ENCODE data around the gene SMCR8. TPM values are rescaled to one million over a fixed set of nuclear protein-coding genes. Genes with fewer than 3 reads are reported as not detected.

Gene SMCR8
- total and polyA plus RNA-seq, 2 of the 13 experiments (the other 11 are each of a cell fraction or from before 2014, with no cell fraction given), result 7.6 to 11.8 TPM

DNA sequence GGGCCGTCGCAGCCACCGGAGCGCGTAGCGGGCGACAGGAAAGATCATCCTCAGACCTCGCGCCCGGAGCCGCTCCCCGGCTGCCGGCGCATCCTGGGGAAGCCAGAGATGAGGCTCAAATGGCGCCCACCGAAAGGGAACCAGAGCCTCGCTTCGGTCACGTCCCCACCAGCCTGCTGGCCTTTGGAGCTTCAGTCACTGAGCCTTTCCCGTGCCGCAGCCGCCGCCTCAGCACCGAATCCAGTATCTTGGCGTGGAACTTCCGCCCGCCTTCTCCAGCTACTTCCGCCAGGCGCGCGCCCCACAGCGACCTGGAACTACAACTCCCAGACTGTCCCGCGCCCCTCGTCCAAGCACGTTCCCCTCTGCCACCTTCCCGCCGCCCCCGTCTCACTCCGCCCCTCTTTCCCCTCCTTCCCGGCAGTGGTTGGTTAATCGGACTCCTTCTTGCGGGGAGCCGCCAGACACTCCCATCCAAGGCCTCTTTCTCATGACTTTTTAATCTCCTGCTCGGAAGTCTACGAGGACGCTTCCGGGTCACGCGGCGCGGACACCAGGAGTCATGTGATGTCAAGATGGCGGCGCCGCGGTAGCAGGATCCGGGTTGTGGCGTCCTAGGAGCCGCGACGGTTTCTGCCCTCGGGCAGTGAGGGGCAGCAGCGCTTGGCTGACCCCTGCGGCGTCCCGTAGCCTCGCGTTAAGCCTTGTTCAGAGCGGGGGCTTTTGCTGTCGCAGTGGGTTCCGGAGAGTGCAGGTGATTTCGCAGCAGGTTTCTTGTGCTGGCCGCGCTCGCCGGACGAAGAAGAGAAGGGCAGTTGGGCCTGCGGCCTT, at the start of gene SMCR8, which contains the start of gene TOP3A (continued):
- TF ChIP-seq ZNF33A (CRISPR knock-in tag; IDR thresholded peaks at IDR 0.05; ENCODE audit: borderline replicate concordance) (no peak), CBX2 (IDR thresholded peaks at IDR 0.05; ENCODE audit: low read depth, low read length) (no peak), CBX2 (CRISPR knock-in tag; IDR thresholded peaks at IDR 0.05; ENCODE audit: low read depth) (no peak), ZNF556 (CRISPR knock-in tag; IDR thresholded peaks at IDR 0.05; ENCODE audit: borderline replicate concordance) (peak; percentile 66; the same call in 1 of the 2 replicates), GATAD2A (CRISPR knock-in tag; IDR thresholded peaks at IDR 0.05) (peak; percentile 10; the same call in 1 of the 2 replicates), KAT7 (CRISPR knock-in tag; IDR thresholded peaks at IDR 0.05; ENCODE audit: borderline replicate concordance) (no peak; the same call in 1 of the 2 replicates), KAT8 (CRISPR knock-in tag; IDR thresholded peaks at IDR 0.05) (peak; percentile 98), MBD4 (IDR thresholded peaks at IDR 0.05; ENCODE audit: borderline replicate concordance, low read length) (no peak), ARNTL (CRISPR knock-in tag; IDR thresholded peaks at IDR 0.05) (no peak; the same call in 1 of the 2 replicates), ZNF589 (CRISPR knock-in tag; conservative IDR thresholded peaks at IDR 0.05) (no peak), HNRNPLL (IDR thresholded peaks at IDR 0.05; ENCODE audit: low read depth, low read length, poor library complexity, severe bottlenecking) (peak; percentile 64), ZNF207 (IDR thresholded peaks at IDR 0.05; ENCODE audit: borderline replicate concordance) (no peak), ZNF20 (CRISPR knock-in tag; IDR thresholded peaks at IDR 0.05) (no peak), TBX2 (CRISPR knock-in tag; IDR thresholded peaks at IDR 0.05; ENCODE audit: borderline replicate concordance) (peak; percentile 76; the same call in 1 of the 2 replicates), SIN3B (IDR thresholded peaks at IDR 0.05; ENCODE audit: low read length) (peak; percentile 93), ZNF331 (CRISPR knock-in tag; IDR thresholded peaks at IDR 0.05) (no peak), ZNF460 (CRISPR knock-in tag; IDR thresholded peaks at IDR 0.05; ENCODE audit: borderline replicate concordance) (no peak)
- TF ChIP-seq, protein P1, sequence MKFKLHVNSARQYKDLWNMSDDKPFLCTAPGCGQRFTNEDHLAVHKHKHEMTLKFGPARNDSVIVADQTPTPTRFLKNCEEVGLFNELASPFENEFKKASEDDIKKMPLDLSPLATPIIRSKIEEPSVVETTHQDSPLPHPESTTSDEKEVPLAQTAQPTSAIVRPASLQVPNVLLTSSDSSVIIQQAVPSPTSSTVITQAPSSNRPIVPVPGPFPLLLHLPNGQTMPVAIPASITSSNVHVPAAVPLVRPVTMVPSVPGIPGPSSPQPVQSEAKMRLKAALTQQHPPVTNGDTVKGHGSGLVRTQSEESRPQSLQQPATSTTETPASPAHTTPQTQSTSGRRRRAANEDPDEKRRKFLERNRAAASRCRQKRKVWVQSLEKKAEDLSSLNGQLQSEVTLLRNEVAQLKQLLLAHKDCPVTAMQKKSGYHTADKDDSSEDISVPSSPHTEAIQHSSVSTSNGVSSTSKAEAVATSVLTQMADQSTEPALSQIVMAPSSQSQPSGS (CRISPR knock-in tag; IDR thresholded peaks at IDR 0.05), result no peak
- TF ChIP-seq, protein P2, sequence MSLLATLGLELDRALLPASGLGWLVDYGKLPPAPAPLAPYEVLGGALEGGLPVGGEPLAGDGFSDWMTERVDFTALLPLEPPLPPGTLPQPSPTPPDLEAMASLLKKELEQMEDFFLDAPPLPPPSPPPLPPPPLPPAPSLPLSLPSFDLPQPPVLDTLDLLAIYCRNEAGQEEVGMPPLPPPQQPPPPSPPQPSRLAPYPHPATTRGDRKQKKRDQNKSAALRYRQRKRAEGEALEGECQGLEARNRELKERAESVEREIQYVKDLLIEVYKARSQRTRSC (CRISPR knock-in tag; IDR thresholded peaks at IDR 0.05; ENCODE audit: low read depth), result no peak
- TF ChIP-seq, protein P3, sequence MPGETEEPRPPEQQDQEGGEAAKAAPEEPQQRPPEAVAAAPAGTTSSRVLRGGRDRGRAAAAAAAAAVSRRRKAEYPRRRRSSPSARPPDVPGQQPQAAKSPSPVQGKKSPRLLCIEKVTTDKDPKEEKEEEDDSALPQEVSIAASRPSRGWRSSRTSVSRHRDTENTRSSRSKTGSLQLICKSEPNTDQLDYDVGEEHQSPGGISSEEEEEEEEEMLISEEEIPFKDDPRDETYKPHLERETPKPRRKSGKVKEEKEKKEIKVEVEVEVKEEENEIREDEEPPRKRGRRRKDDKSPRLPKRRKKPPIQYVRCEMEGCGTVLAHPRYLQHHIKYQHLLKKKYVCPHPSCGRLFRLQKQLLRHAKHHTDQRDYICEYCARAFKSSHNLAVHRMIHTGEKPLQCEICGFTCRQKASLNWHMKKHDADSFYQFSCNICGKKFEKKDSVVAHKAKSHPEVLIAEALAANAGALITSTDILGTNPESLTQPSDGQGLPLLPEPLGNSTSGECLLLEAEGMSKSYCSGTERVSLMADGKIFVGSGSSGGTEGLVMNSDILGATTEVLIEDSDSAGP (CRISPR knock-in tag; IDR thresholded peaks at IDR 0.05; ENCODE audit: borderline replicate concordance), result peak; percentile 88
- TF ChIP-seq, protein P4, sequence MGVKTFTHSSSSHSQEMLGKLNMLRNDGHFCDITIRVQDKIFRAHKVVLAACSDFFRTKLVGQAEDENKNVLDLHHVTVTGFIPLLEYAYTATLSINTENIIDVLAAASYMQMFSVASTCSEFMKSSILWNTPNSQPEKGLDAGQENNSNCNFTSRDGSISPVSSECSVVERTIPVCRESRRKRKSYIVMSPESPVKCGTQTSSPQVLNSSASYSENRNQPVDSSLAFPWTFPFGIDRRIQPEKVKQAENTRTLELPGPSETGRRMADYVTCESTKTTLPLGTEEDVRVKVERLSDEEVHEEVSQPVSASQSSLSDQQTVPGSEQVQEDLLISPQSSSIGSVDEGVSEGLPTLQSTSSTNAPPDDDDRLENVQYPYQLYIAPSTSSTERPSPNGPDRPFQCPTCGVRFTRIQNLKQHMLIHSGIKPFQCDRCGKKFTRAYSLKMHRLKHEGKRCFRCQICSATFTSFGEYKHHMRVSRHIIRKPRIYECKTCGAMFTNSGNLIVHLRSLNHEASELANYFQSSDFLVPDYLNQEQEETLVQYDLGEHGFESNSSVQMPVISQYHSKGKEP (CRISPR knock-in tag; IDR thresholded peaks at IDR 0.05), result no peak
